Right renal cortex interstitium (tissue), 3 donors: ENCODE measurements around the gene CIT. TPM values are rescaled to one million over a fixed set of nuclear protein-coding genes. Genes with fewer than 3 reads are reported as not detected.

Experiments
- DNase-seq, 3 donors: peaks; one replicate each; pipeline ENCODE4 v3.0.0-alpha.2; 2013; ENCODE audit warnings: low read depth in 3 of 3, low spot score in 2 of 3
- polyA plus RNA-seq, 3 donors: library from polyadenylated mRNA; unstranded; fragments of 120-200 nt; gene quantifications; one replicate each; pipeline ENCODE4 v1.2.1, GENCODE V29; 2013; ENCODE audit not compliant: insufficient read length in 3 of 3

The CIT gene
- polyA plus RNA-seq, 3 donors: 15.0 to 17.5 (median 15.1) TPM

GRCh38 chr12:119749666-119750065, 127.5 kb downstream of the CIT start:
- DNase-seq: no peak

- DNase-seq: no peak
Measured at GRCh38 chr12:119748497-119748896, 128.6 kb downstream of the CIT start.

- no peak for DNase-seq
Measured at GRCh38 chr12:119746169-119746568, 131.0 kb downstream of the CIT start.

- DNase-seq: no peak
Measured at GRCh38 chr12:119744900-119745606, 132.1 kb downstream of the CIT start.

- DNase-seq: no peak
Measured at GRCh38 chr12:119742700-119743099, 134.4 kb downstream of the CIT start.

- no peak for DNase-seq
Measured at GRCh38 chr12:119740830-119741229, 136.3 kb downstream of the CIT start.

GRCh38 chr12:119735079-119735478, 142.0 kb downstream of the CIT start:
- no peak for DNase-seq

GRCh38 chr12:119730381-119730780, 146.7 kb downstream of the CIT start:
- DNase-seq: no peak

- no peak for DNase-seq
Measured at GRCh38 chr12:119729871-119730270, 147.2 kb downstream of the CIT start.

- DNase-seq: no peak
Measured at GRCh38 chr12:119728444-119728745, 148.7 kb downstream of the CIT start.

- no peak for DNase-seq
Measured at GRCh38 chr12:119727600-119728443, 149.3 kb downstream of the CIT start.

GRCh38 chr12:119725523-119725922, 151.6 kb downstream of the CIT start:
- no peak for DNase-seq

- no peak for DNase-seq
Measured at GRCh38 chr12:119721306-119721705, 155.8 kb downstream of the CIT start.

GRCh38 chr12:119720349-119720748, 156.8 kb downstream of the CIT start:
- DNase-seq: no peak

- no peak for DNase-seq
Measured at GRCh38 chr12:119718141-119718540, 159.0 kb downstream of the CIT start.

GRCh38 chr12:119715268-119715620, 161.9 kb downstream of the CIT start:
- DNase-seq: no peak

- no peak for DNase-seq
Measured at GRCh38 chr12:119714614-119715267, 162.4 kb downstream of the CIT start.

GRCh38 chr12:119713551-119714031, 163.5 kb downstream of the CIT start:
- DNase-seq: no peak

GRCh38 chr12:119712721-119713120, 164.4 kb downstream of the CIT start:
- no peak for DNase-seq

- no peak for DNase-seq
Measured at GRCh38 chr12:119711693-119712092, 165.4 kb downstream of the CIT start.

- no peak for DNase-seq
Measured at GRCh38 chr12:119710965-119711551, 166.1 kb downstream of the CIT start.
